Suprapubic skin (tissue), 3 donors: Measurements from ENCODE around the gene ARID4B.

Experiments
- EP300 ChIP-seq: sonication (generic); formaldehyde crosslinking; IDR thresholded peaks from one replicate; pipeline ENCODE4 v1.6.1; 2017; ENCODE audit warnings: antibody characterized with exemption
- TF ChIP-seq, protein P1 (sequence below), 2 donors: fragments of 200-600 bp in 1 of 2; fragments of 450-650 bp in 1 of 2; sonication (generic) in 1 of 2; IDR thresholded peaks; one replicate each; pipeline ENCODE4 v1.5.1; 2016 to 2019; ENCODE audit warnings: antibody characterized with exemption in 2 of 2, mild to moderate bottlenecking in 1 of 2, moderate library complexity in 1 of 2

- TF ChIP-seq, protein P1, sequence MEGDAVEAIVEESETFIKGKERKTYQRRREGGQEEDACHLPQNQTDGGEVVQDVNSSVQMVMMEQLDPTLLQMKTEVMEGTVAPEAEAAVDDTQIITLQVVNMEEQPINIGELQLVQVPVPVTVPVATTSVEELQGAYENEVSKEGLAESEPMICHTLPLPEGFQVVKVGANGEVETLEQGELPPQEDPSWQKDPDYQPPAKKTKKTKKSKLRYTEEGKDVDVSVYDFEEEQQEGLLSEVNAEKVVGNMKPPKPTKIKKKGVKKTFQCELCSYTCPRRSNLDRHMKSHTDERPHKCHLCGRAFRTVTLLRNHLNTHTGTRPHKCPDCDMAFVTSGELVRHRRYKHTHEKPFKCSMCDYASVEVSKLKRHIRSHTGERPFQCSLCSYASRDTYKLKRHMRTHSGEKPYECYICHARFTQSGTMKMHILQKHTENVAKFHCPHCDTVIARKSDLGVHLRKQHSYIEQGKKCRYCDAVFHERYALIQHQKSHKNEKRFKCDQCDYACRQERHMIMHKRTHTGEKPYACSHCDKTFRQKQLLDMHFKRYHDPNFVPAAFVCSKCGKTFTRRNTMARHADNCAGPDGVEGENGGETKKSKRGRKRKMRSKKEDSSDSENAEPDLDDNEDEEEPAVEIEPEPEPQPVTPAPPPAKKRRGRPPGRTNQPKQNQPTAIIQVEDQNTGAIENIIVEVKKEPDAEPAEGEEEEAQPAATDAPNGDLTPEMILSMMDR (IDR thresholded peaks at IDR 0.05): no peak
- TF ChIP-seq EP300: no peak
These were observed 2.8 kb downstream of the ARID4B start for GRCh38 chr1:235325139-235325538.
